PFSK-1 (cell line): ENCODE data around the gene SBK3.

Experiments used
- FOXP2 ChIP-seq: optimal IDR thresholded peaks from 2 replicates; pipeline ENCODE3; 2011; ENCODE audit warnings: borderline replicate concordance, control low read depth, inconsistent platforms; ENCODE audit not compliant: insufficient read depth; ENCODE audit errors: extremely low read length, extremely low read depth
- POLR2AphosphoS5 ChIP-seq: IDR thresholded peaks from 2 replicates; pipeline ENCODE4 v1.6.1; 2012; ENCODE audit warnings: low read depth, mild to moderate bottlenecking, control low read depth, low read length, moderate library complexity
- REST ChIP-seq, 2 experiments: IDR thresholded peaks; 2 replicates each; pipeline versions ENCODE4 v1.6.1 to v1.8.0; 2011 to 2012; ENCODE audit warnings: low read depth in 2 of 2, low read length in 2 of 2, control low read depth in 1 of 2, inconsistent platforms in 1 of 2, mild to moderate bottlenecking in 1 of 2, moderate library complexity in 1 of 2; ENCODE audit not compliant: insufficient read depth in 1 of 2
- SIN3A ChIP-seq: IDR thresholded peaks from 2 replicates; pipeline ENCODE4 v1.6.1; 2012; ENCODE audit warnings: mild to moderate bottlenecking, low read length, moderate library complexity, borderline replicate concordance; ENCODE audit not compliant: insufficient read depth
- TAF1 ChIP-seq: IDR thresholded peaks from 2 replicates; pipeline ENCODE4 v1.6.1; 2012; ENCODE audit warnings: low read length, control low read depth, borderline replicate concordance; ENCODE audit not compliant: insufficient read depth

GRCh38 chr19:55591555-55591954, 46.2 kb upstream of the SBK3 start:
- TF ChIP-seq TAF1: no peak
- no peak for TF ChIP-seq POLR2AphosphoS5
- no peak for TF ChIP-seq REST (IDR thresholded peaks at IDR 0.05; ENCODE audit: insufficient read depth in 1 of 2, low read depth in 2 of 2, low read length in 2 of 2)
- no peak for TF ChIP-seq SIN3A
- no peak for TF ChIP-seq FOXP2
